PC-3 (cell line): ENCODE measurements around the gene EIF2AK3. TPM values are rescaled to one million over a fixed set of nuclear protein-coding genes. Genes with fewer than 3 reads are reported as not detected.

Source experiments
- ATAC-seq: fragments of 200-7000 bp; cut with Tn5 transposase; 2 replicates; pipeline ENCODE4 v1.9.1; 2020; ENCODE audit warnings: mild to moderate bottlenecking, moderate library complexity
- BruUV-seq: library from RNA; stranded (reverse); fragments of 400-500 nt; replicated peaks from 2 replicates; lab custom pipeline; 2021; lab: Mats Ljungman, UMichigan
- CTCF ChIA-PET: fragments of 300-600 bp; sonication (Branson Sonifier 250); formaldehyde crosslinking; loops from one replicate; lab custom pipeline; 2022; ENCODE audit warnings: antibody characterized with exemption; lab: Charles Lee
- POLR2A ChIA-PET: fragments of 300-600 bp; sonication (Branson Sonifier 250); formaldehyde crosslinking; loops from one replicate; lab custom pipeline; 2022; ENCODE audit warnings: antibody characterized with exemption; ENCODE audit not compliant: unreplicated experiment; lab: Charles Lee
- DNase-seq: peaks from one replicate; pipeline ENCODE4 v3.0.0-alpha.2; 2015
- H2AFZ ChIP-seq: fragments of 300-600 bp; sonication (generic); 2 replicates; pipeline ENCODE4 v1.6.0; 2016; ENCODE audit warnings: antibody characterized with exemption, low read length
- H3F3A ChIP-seq: fragments of 300-600 bp; sonication (generic); one replicate; pipeline ENCODE4 v1.6.0; 2017; ENCODE audit warnings: antibody characterized with exemption, low read length, control low read depth, mild to moderate bottlenecking; ENCODE audit not compliant: unreplicated experiment
- H3K27ac ChIP-seq: fragments of 300-600 bp; sonication (generic); 2 replicates; pipeline ENCODE4 v1.5.1; 2016; ENCODE audit warnings: mild to moderate bottlenecking, low read length
- H3K27me3 ChIP-seq: fragments of 300-600 bp; sonication (generic); 2 replicates; pipeline ENCODE4 v1.6.1; 2016; ENCODE audit warnings: low read length, mixed read lengths
- H3K36me3 ChIP-seq: fragments of 300-600 bp; sonication (generic); 2 replicates; pipeline ENCODE4 v1.6.1; 2016; ENCODE audit warnings: low read depth, mixed run types, low read length, mixed read lengths
- H3K4me1 ChIP-seq: fragments of 300-600 bp; sonication (generic); 2 replicates; pipeline ENCODE4 v1.5.1; 2016; ENCODE audit warnings: low read length; ENCODE audit not compliant: insufficient read depth
- H3K4me2 ChIP-seq: fragments of 300-600 bp; sonication (generic); 2 replicates; pipeline ENCODE4 v1.6.0; 2016; ENCODE audit warnings: low read length
- H3K4me3 ChIP-seq: fragments of 300-600 bp; sonication (generic); 2 replicates; pipeline ENCODE4 v1.5.1; 2016; ENCODE audit warnings: mild to moderate bottlenecking, low read length, mixed read lengths
- H3K79me2 ChIP-seq: fragments of 300-600 bp; sonication (generic); 2 replicates; pipeline ENCODE4 v1.6.1; 2017; ENCODE audit warnings: low read length, mixed read lengths
- H3K9ac ChIP-seq: fragments of 300-600 bp; sonication (generic); 2 replicates; pipeline ENCODE4 v1.6.0; 2016; ENCODE audit warnings: mild to moderate bottlenecking, low read length
- H3K9me2 ChIP-seq: fragments of 300-600 bp; sonication (generic); replicated peaks from 2 replicates; pipeline ENCODE4 v1.6.1; 2016; ENCODE audit warnings: mixed run types, low read length, mixed read lengths
- H3K9me3 ChIP-seq: fragments of 300-600 bp; sonication (generic); 2 replicates; pipeline ENCODE4 v1.6.1; 2016; ENCODE audit warnings: low read length, mixed read lengths
- H4K20me1 ChIP-seq: fragments of 300-600 bp; sonication (generic); 2 replicates; pipeline ENCODE4 v1.6.1; 2016; ENCODE audit warnings: low read length, mixed read lengths
- CTCF ChIP-seq: fragments of 300-600 bp; sonication (generic); conservative IDR thresholded peaks from 2 replicates; pipeline ENCODE4 v1.5.1; 2017; ENCODE audit warnings: antibody characterized with exemption, low read depth, mild to moderate bottlenecking, low read length
- EZH2 ChIP-seq: fragments of 300-600 bp; sonication (generic); IDR thresholded peaks from one replicate; pipeline ENCODE4 v1.6.1; 2017; ENCODE audit warnings: antibody characterized with exemption, mild to moderate bottlenecking, low read length; ENCODE audit not compliant: unreplicated experiment
- EZH2phosphoT487 ChIP-seq: fragments of 300-600 bp; sonication (generic); IDR thresholded peaks from 2 replicates; pipeline ENCODE4 v1.6.1; 2018; ENCODE audit warnings: mild to moderate bottlenecking, antibody characterized with exemption, low read length, borderline replicate concordance
- intact Hi-C: fragments of 100-400 bp; cut with micrococcal nuclease; formaldehyde crosslinking; loops from 2 replicates; pipeline ENCODE4 v1.9.0; 2023
- total RNA-seq: library from RNA; depleted of rRNA; stranded (reverse); fragments of >200 nt; gene quantifications from 2 replicates; pipeline ENCODE4 v1.2.3, GENCODE V29; 2014

Gene EIF2AK3
- total RNA-seq, 1 experiment from 2014 or later = 10.7 TPM

- intact Hi-C loops = no loop called here
- H3K27me3 ChIP-seq = no peaks in the 10 kb centered on the region
- ChIA-PET POLR2A (no interaction called here), CTCF (no interaction called here)
- no peaks in the 10 kb centered on the region for H3K9me3 ChIP-seq
- H3K4me3 ChIP-seq = no peak overlapping the region
- no peaks in the 10 kb centered on the region for H3K36me3 ChIP-seq
- no peak for ATAC-seq
- TF ChIP-seq EZH2phosphoT487 (no peak), EZH2 (no peak), CTCF (no peak)
- H3K9ac ChIP-seq = no peak overlapping the region
- peaks cover 21% of the 10 kb centered on the region for H3K4me1 ChIP-seq
- H2AFZ ChIP-seq = no peak overlapping the region
- H3K27ac ChIP-seq = no peak overlapping the region
- H3F3A ChIP-seq = peaks cover 4% of the 10 kb centered on the region
- BruUV-seq = no TSS peak
- no peaks in the 10 kb centered on the region for H4K20me1 ChIP-seq
- H3K79me2 ChIP-seq = no peaks in the 10 kb centered on the region
- DNase-seq = no peak
- H3K9me2 ChIP-seq = no peaks in the 10 kb centered on the region
- no peak overlapping the region for H3K4me2 ChIP-seq
Measured at GRCh38 chr2:88636026-88636425, 8.8 kb upstream of the EIF2AK3 start.

- Histone ChIP-seq H2AFZ (no peak overlapping the region), H3K27ac (no peak overlapping the region), H3K27me3 (no peaks in the 10 kb centered on the region), H3K79me2 (no peaks in the 10 kb centered on the region), H3K4me2 (no peak overlapping the region), H3K9me3 (no peaks in the 10 kb centered on the region), H3K36me3 (no peaks in the 10 kb centered on the region), H3K4me1 (peaks cover 13% of the 10 kb centered on the region), H3F3A (no peaks in the 10 kb centered on the region), H4K20me1 (no peaks in the 10 kb centered on the region), H3K9ac (no peak overlapping the region), H3K9me2 (no peaks in the 10 kb centered on the region), H3K4me3 (no peak overlapping the region)
- ATAC-seq (no peak), DNase-seq (no peak)
- BruUV-seq = no TSS peak
- no peak for TF ChIP-seq EZH2
- TF ChIP-seq CTCF = no peak
- TF ChIP-seq EZH2phosphoT487 = no peak
- ChIA-PET CTCF (no interaction called here), POLR2A (interaction anchor here (0.7 kb wide), 1 partner anchor 46 kb away, joined by 21 read pairs; no protein-coding TSS in a partner anchor)
- intact Hi-C loops = no loop called here
Measured at GRCh38 chr2:88632569-88632968, 5.3 kb upstream of the EIF2AK3 start.

GRCh38 chr2:88628571-88628939 is 1.3 kb upstream of the EIF2AK3 start:
- intact Hi-C loops = no loop called here
- Histone ChIP-seq H4K20me1 (peaks cover 5% of the 10 kb centered on the region; the same call in 1 of the 2 replicates), H2AFZ (peak overlapping the region; percentile 84; the same call in 1 of the 2 replicates), H3F3A (no peaks in the 10 kb centered on the region), H3K9ac (peak overlapping the region; percentile 76), H3K27me3 (no peaks in the 10 kb centered on the region), H3K4me3 (peak overlapping the region; percentile 72), H3K4me2 (peak overlapping the region; percentile 80), H3K9me3 (no peaks in the 10 kb centered on the region), H3K4me1 (peaks cover 22% of the 10 kb centered on the region), H3K9me2 (no peaks in the 10 kb centered on the region), H3K36me3 (no peaks in the 10 kb centered on the region), H3K27ac (peak overlapping the region; percentile 88), H3K79me2 (peaks cover 32% of the 10 kb centered on the region)
- TF ChIP-seq CTCF = no peak
- no peak for TF ChIP-seq EZH2phosphoT487
- no peak for TF ChIP-seq EZH2
- no peak for ATAC-seq
- POLR2A ChIA-PET = interaction anchor here (0.5 to 1.3 kb wide), 2 partner anchors 29 to 31 kb away, joined by 4 to 5 read pairs; no protein-coding TSS in a partner anchor
- no TSS peak for BruUV-seq
- CTCF ChIA-PET = interaction anchor here (0.6 kb wide), 1 partner anchor 41 kb away, joined by 4 read pairs; no protein-coding TSS in a partner anchor
- DNase-seq = no peak
